Endometrial microvascular endothelial cells (primary cell): ENCODE measurements around the gene TADA2A. TPM values are rescaled to one million over a fixed set of nuclear protein-coding genes. Genes with fewer than 3 reads are reported as not detected.

Source experiments
- in situ Hi-C: cut with HindIII; loops from 2 replicates; pipeline ENCODE4 v1.10.0; 2017; ENCODE audit warnings: low sequenced_read_pairs, low pct_unique_long_range_greater_than_20kb; ENCODE audit errors: inconsistent ontology term
- total RNA-seq: library from RNA; depleted of rRNA; stranded (reverse); fragments of >200 nt; gene quantifications from one replicate; pipeline ENCODE4 v1.2.3, GENCODE V29; 2015; ENCODE audit errors: inconsistent ontology term

TADA2A gene, protein sequence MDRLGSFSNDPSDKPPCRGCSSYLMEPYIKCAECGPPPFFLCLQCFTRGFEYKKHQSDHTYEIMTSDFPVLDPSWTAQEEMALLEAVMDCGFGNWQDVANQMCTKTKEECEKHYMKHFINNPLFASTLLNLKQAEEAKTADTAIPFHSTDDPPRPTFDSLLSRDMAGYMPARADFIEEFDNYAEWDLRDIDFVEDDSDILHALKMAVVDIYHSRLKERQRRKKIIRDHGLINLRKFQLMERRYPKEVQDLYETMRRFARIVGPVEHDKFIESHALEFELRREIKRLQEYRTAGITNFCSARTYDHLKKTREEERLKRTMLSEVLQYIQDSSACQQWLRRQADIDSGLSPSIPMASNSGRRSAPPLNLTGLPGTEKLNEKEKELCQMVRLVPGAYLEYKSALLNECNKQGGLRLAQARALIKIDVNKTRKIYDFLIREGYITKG
- 12.7 TPM for total RNA-seq

DNA sequence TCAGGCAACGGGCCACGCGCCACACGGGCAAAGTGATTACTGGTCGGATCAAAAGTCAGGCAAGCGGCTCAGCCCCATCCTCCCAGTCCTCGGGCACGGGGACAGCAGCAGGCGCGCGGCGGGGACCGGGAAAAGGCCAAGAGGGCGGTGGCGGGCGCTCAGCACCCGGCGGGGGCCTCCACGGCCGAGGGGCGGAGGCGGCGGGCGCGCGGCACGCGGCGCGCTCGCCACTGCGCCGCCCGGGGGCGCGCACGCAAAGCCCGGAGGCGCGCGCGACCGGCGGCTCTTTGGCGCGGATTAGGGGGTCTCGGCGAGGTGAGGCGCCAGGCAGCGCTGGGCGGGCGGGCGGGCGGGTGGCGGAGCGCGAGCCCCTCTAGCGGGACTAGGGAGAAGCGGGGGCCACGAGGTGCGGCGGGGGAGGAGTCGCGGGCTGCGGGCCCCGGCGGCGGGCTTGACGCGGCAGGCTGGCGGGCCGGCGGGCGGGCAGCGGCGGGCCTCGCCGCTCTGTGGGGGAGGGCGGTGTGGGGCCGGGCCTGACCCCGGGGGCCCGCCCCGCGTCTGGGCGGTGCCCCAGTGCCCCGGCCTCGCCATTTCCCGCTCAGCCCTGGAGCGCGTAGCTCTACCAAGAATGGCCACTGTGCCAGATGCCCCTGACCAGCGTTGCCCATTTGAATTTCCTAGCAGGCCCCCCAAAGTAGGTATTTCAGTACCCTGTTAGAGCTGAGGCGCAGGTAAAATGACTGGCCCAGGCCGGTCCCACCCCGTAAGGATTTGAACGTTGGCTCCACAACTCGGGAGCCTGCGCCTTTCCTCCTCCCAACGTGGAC is at the start of gene TADA2A, which contains the start of gene ACACA:
Gene TADA2A, plus strand, starts transcription at position 252 of the 827 bp plus-strand sequence. CDS start 4,480 bp downstream, outside the sequence.
Gene ACACA, minus strand, starts transcription at position 202 of the 827 bp plus-strand sequence. CDS start 537 bp downstream, outside the sequence.
- in situ Hi-C loops, result no loop called here

DNA sequence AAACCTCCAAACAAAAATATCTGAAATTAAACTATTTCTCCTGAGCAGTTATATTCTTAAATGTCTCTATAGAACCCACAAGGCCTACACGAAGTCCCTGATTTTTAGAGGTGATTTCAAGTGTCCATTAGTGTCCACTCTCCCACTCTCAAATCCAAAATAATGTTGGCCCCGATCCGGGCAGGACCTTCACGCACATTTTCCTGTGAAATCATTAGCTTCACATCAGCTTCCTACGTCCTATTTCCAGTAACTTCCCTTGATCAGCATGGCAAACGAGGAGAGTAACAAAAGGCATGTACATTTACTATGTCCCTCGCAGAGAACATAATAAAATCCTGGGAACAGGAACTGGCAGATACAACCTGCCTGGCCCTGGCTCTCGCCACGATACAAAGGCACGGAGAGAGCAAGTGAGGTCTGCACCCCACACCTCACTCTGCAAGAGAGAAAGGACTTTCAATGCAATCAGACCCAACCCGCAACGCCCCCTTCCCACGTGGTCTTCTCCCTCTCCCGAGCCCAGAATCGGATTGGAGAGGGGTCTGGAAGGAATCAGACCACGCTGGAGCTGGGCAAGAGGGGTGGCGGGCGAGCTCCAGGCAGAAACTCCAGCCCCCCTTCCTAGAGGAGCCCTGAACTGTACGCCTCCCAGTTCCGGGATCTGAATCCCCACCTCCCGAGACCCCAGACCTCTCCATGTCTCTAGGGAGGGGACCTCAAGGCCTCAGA is 48.4 kb upstream of the TADA2A start:
- in situ Hi-C loops, result no loop called here

DNA sequence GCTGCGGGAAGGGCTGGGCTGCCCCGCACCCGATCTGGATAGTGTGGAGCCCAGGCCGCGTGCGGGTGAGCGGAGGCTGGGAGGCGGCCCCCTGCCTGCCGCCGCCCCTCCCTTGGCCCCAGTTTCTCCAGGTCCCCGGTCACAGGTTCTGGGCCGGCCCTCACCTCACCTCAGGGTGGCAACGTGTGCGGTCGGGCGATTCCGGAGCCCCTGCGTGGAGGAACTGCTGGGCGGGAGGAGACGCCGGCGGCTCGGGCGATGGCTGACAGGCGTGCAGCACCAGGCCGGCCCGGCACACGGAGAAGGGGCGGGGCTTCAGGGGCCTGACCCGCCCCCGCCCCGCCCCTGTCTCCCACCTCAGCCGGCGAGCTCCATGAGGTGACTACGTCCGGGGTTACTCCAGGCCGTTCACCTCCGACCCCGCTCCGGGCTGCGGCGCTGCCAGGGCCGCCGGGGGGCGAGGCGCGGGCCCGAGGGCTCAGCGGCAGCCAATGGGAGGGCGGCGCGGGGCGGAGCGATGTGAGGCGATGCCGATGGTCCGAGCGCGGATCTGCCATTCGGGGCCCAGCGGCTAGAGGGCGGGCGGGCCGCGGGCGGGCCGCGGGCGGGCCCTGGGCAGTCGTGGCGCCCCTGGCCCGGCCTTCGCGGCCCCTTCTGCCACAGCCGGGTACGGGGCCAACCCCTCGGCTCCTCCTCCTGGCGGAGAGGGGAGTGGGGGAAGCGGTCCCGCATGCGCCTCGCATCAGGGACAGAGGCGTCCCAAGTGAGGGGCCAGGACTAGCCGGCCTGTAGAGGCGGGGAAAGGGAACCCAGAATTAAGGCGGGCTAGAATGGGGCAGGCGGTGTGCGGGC is 47.6 kb upstream of the TADA2A start:
- in situ Hi-C loops, result no loop called here

DNA sequence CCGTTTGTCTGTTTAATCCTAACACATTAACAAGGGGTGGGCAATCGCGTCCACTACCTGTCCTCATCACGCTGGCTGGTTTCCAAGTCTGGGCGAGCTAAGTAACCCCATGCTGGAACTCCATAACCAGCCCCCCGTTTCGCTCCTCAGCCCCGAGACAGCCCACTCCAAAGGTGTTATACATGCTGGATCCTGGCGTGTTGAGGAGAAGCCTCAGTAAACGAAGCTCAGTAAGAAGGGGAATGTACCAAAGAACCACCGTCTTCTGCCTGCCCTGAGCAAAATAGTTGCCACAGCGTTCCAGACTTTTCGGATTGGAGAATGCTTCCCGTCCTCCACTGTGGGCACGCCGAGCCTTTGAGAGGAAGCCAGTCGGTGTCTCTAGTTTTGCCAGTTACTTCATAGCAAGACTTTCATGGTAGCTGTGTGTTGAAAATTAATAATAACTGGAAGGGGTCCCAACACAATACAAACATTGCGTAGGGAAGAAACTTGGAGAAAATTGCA is 47.0 kb upstream of the TADA2A start:
- in situ Hi-C loops, result no loop called here

DNA sequence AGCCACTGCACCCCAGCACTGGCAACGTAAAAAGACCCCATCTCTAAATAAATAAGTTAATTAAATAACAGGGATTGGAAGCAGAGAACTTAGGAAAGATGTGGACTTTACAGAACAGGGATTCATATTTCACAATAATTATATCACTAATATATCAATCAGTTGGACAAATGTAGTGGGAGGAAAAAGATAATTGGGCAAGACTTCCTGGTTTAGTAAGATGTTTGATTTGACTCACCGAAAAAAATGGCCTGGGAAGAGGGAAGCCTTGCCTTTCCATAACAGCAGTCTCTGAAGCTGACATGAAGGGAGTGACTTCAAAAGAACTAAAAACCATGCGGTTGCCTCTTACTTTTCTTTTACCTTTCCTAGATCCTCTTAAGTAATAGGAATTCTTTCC is 46.1 kb upstream of the TADA2A start:
- in situ Hi-C loops, result no loop called here

DNA sequence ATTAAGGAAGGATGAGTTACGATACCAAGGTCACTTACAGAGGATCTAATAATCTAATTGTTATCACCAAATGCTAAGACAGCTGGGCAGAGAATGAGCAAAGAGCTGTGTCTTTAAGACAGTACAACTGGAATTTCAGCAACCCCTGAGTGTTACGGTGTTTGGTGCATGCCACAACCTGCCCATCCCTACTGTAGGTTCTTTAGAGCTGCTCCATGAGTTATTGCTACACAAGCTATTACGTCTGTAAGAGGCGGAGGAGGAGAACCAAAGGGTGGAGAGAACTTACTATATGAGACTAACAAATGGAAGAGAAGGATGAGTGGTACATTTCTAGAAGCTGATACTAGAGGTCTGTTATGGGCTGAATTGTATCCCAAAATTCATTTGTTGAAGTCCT is 45.1 kb upstream of the TADA2A start:
- in situ Hi-C loops, result no loop called here

DNA sequence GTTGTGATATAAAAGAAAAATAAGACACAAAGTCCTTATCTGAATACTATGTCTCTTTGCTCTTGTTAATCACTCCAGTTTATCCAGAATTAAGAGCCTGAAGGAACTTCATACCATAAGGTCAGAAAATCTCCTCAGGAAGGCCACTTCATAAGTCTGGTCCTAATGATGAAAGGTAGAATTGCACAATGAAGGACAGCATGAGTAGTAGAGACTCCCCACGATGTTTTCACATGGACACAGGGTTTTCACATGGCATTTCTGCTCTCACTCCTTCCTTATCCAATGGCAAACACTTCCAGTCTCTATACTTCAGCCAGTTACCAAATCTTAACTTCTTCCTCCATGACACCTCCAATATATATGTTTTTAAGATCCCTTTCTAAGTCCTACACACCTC is 41.1 kb upstream of the TADA2A start:
- in situ Hi-C loops, result no loop called here

DNA sequence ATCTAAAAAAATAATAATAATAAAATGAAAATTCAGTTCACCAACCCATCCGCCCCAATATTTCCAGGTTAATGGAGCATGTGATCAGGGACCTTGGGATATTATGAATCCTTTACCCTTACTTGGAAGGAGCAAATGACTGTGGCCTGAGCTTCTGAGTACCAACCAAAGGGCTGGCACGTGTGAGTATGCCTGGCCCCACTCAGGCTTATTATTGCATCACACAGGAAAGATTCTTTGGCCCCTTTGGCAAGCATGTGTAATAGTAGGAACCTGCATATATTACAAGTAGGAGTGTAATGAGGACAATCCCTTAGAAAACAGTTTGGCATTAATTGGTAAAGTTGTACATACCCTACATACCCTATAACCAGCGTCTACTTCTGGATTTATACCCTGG is 38.1 kb upstream of the TADA2A start:
- in situ Hi-C loops, result no loop called here

DNA sequence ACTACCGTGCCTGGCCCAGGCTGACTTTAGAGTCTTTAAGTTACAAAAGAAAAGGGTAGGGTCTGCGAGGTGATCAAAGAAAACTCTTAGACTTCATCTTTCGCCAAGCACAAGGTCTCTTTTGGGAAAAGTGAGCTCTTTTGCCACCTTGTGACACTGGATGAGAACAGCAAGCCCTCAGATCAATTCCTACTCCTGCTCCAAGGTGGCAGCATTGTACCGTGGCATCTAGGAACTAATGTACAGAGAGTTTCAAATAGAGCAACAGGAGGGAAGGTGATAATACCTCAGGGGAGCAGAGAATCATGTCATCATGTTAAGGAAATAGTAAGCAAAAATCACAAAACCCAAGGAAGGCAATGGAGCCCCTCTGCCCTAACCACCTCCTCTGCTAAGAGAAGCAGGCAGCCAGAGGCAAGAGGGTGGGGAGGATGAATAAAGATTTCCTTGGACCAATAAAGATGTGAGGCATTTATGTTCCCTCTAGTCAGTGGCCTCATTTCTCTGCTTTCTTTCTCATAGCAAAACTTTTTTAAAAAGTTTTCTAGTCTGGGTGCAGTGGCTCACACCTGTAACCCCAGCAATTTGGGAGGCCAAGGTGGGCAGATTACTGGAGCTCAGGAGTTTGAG is 33.0 kb upstream of the TADA2A start:
- in situ Hi-C loops, result no loop called here

DNA sequence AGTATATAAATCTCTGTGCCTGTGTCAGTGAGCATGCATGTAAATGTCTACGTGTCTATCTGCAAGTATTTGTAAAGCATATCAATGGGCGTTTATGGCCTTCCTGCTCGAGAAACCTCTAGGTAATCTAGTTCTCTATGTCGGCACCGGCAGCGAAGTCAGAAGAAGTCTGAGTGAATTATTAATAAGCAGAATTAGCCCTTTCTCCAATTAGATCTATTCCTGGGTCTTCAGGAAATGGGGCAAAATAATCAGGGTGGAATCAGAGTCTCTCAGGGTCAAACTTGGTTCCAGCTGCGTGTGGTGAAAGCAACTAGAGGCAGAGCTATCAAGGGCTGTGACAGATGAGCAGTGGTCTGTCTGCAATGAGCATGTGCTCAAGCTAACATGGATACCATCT is 31.0 kb upstream of the TADA2A start, which contains the start of gene C17orf78:
Gene C17orf78, plus strand, starts transcription at position 280 of the 400 bp plus-strand sequence. Its CDS starts 108 bp downstream, at position 388.
- in situ Hi-C loops, result no loop called here

DNA sequence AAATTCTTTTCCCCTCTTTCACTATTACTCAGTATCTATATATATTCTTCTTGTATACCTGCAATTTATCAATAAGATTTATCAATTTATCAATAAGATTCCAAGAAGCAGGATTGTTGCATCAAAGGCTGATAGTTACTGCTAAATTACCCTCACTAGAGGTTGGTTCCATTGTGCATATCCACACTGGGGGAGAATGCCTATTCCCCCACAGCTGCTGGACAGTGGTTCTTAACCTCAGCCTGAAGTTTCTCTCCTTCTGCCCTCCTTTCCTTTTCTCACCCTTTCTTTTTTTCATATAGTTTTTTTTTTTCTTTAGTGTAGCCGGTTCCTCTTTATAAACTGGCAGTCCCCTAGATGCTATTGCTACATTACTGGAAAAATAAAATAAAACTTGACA is 24.6 kb upstream of the TADA2A start:
- in situ Hi-C loops, result no loop called here

DNA sequence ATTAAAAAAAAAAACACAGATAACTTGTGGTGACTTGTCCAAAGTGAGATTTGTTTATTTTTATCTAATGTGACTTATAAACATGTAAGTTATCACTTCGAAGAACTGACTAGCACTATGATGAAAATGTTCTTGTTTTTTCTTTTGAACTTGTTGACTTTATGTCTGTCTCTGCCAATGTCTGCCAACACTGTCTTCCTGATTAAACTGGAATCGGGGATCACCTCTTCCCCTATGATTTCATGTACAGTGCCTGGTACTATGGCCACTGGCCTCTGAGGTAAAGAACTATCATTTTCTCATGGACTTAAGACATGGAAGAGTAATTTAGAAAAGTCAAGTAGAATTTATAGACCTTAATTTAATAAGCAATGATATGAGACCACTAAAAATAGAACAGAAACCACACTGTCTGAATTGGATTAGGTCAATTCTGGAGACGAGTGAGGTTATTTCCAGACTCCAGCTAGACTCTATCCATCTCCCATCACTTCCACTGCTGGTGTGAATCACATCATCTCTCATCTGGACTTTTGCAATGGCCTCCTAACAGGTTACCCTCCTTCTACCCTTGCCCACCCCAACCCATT is 22.0 kb upstream of the TADA2A start:
- in situ Hi-C loops, result no loop called here

DNA sequence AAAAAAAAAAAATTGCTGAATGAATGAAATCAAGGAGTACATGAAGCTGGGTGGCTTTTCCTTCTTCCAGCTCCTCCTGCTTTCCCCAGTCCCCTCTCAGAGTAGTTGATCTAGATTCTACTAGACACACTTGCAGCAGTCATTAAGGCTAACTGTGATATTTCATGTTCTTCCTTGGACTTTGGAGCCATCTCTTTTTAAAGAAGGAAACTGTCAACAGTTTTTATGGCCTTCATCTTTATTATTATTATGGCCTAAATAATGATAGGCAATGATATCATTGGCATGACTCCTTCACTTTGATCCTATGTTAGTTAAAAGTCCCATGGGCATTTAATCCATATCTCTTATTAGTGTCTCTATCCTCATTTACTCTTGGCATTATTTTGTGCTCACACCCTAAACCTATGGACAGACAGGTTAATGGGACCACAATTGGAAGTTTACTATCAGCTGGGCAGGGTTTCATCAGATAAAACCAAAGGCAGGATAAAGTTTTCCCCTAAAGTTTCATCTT is 21.2 kb upstream of the TADA2A start:
- in situ Hi-C loops, result no loop called here

DNA sequence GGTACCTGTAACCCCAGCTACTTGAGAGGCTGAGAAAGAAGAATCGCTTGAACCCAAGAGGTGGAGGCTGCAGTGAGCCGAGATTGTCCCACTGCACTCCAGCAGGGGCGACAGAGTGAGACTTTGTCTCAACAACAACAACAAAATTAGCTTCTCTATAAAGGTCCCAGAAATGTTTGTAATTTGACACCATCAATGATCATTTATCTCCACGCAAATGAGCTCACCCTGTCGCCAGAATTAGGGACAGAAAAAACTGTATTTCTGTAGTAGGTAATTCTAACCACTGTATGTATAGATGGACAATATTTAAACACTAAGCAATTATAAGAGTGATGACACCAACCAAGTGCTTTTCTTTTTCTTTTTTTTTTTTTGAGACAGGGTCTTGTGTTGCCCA is 20.2 kb upstream of the TADA2A start:
- in situ Hi-C loops, result no loop called here

DNA sequence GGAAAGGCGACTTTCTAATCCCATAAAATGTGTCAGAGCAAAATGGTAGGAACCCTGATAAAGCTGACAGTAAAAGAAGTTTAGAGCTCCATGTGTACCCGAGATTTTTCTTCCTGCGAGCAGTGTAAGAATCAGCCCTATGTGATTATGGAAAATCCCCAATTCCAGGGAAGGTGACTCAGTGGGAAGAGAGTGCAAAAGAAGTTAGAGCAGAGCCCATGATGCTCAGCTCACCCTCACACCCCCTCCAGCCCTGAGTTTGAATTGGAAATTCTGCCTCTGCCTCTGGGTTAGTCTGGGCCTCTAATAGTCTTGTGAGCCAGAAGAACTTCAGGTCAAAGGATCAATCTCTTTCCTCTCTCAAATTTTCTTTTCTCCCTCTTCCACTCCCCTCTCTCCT is 18.4 kb upstream of the TADA2A start:
- in situ Hi-C loops, result no loop called here

DNA sequence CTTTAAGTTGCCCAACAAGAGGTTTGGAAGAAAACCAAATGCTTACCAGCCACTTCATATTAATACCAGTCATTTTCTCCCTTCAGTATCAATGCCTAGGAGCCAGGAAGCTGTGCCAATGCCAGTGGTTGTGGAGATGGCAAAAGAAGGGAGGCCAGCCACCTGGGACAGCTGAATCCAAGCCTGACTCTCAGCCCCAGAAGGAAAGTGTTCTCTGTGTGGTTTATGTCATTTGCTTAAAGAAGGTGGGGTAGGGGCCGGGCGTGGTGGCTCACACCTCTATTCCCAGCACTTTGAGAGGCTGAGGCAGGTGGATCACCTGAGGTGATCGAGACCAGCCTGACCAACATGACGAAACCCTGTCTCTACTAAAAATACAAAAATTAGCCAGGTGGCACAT is 17.5 kb upstream of the TADA2A start:
- in situ Hi-C loops, result no loop called here

DNA sequence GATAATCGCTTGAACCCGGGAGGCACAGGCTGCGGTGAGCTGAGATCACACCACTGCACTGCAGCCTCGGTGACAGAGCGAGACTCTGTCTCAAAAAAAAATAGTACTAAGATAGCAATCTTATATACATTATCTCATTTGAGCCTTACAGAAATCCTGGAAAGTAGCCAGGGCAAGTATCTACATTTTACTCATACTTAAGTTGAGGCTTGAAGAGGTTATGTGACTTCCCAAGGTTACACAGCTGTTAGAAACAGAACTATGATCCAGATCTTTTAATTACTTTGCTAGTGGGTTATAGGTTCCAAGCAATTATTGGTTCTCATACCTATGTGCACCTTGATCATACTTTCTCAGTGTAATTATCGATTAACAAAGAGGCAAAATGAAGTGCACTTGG is 15.5 kb upstream of the TADA2A start:
- in situ Hi-C loops, result no loop called here
